IPS DF 6.9 (cell line): Measurements from ENCODE around the gene KAT7.

Source experiments
- DNase-seq: peaks from one replicate; pipeline ENCODE4 v3.0.0-alpha.2; 2013; ENCODE audit warnings: low read depth, low spot score
- H3K27ac ChIP-seq: one replicate; pipeline ENCODE4 v1.5.1; 2013; ENCODE audit warnings: low read length, control low read depth
- H3K27me3 ChIP-seq: 2 replicates; pipeline ENCODE4 v1.6.1; 2013; ENCODE audit warnings: mild to moderate bottlenecking, low read length; ENCODE audit not compliant: control insufficient read depth, insufficient read depth
- H3K36me3 ChIP-seq: 2 replicates; pipeline ENCODE4 v1.6.1; 2013; ENCODE audit warnings: low read length; ENCODE audit not compliant: control insufficient read depth, insufficient read depth
- H3K4me1 ChIP-seq: 2 replicates; pipeline ENCODE4 v1.6.1; 2013; ENCODE audit warnings: low read length; ENCODE audit not compliant: control insufficient read depth, insufficient read depth
- H3K4me3 ChIP-seq: 2 replicates; pipeline ENCODE4 v1.5.1; 2013; ENCODE audit warnings: mild to moderate bottlenecking, low read length
- H3K9me3 ChIP-seq: 2 replicates; pipeline ENCODE4 v1.6.1; 2013; ENCODE audit warnings: low read length, inconsistent platforms; ENCODE audit not compliant: control insufficient read depth, insufficient read depth
- WGBS: extraction: QIAGEN DNeasy Blood & Tissue Kit; methylation state at CpG from one replicate; pipeline ENCODE4 v1.1.7; 2013; ENCODE audit warnings: mixed read lengths, missing lambda C conversion rate; ENCODE audit not compliant: insufficient read length, insufficient coverage; 5-methylcytosine and 5-hydroxymethylcytosine counted together

KAT7 gene

GRCh38 chr17:49760932-49761558 lies 27.4 kb upstream of the KAT7 start:
- H3K27me3 ChIP-seq = no peaks in the 10 kb centered on the region
- H3K4me1 ChIP-seq = no peaks in the 10 kb centered on the region
- no peak for DNase-seq
- no peaks in the 10 kb centered on the region for H3K36me3 ChIP-seq
- no peak overlapping the region for H3K4me3 ChIP-seq
- no peaks in the 10 kb centered on the region for H3K9me3 ChIP-seq
- WGBS = no CpG with 5 or more reads among the region's 6 CpGs
- no peak overlapping the region for H3K27ac ChIP-seq

GRCh38 chr17:49762151-49762941 lies 26.1 kb upstream of the KAT7 start:
- Histone ChIP-seq H3K27ac (no peak overlapping the region), H3K9me3 (no peaks in the 10 kb centered on the region), H3K4me3 (peak overlapping the region; percentile 94; the same call in 1 of the 2 replicates), H3K27me3 (no peaks in the 10 kb centered on the region; the same call in 1 of the 2 replicates), H3K36me3 (no peaks in the 10 kb centered on the region), H3K4me1 (no peaks in the 10 kb centered on the region)
- WGBS = no CpG with 5 or more reads among the region's 6 CpGs
- DNase-seq = no peak

- DNase-seq = peak; percentile 99
- WGBS = no CpG with 5 or more reads among the region's 53 CpGs
- Histone ChIP-seq H3K4me3 (peak within 1 kb of the TSS; percentile 94), H3K4me1 (no peaks in the 10 kb centered on the region), H3K27ac (no peak within 1 kb of the TSS), H3K9me3 (no peaks in the 10 kb centered on the region), H3K36me3 (no peaks in the 10 kb centered on the region), H3K27me3 (no peaks in the 10 kb centered on the region; the same call in 1 of the 2 replicates)
Measured at GRCh38 chr17:49763735-49764558, 24.5 kb upstream of the KAT7 start, which contains the start of gene FAM117A. Gene FAM117A, minus strand, starts transcription at chr17:49764131. Its CDS starts 44 bp downstream, at chr17:49764087.

GRCh38 chr17:49764559-49765180 lies 23.8 kb upstream of the KAT7 start:
- Histone ChIP-seq H3K4me1 (no peaks in the 10 kb centered on the region), H3K4me3 (no peak overlapping the region), H3K9me3 (no peaks in the 10 kb centered on the region), H3K27me3 (no peaks in the 10 kb centered on the region; the same call in 1 of the 2 replicates), H3K27ac (no peak overlapping the region), H3K36me3 (no peaks in the 10 kb centered on the region)
- DNase-seq = no peak
- no CpG with 5 or more reads among the region's 8 CpGs for WGBS

GRCh38 chr17:49766918-49767530 lies 21.5 kb upstream of the KAT7 start:
- no peak overlapping the region for H3K4me3 ChIP-seq
- no peaks in the 10 kb centered on the region for H3K4me1 ChIP-seq
- H3K27ac ChIP-seq = no peak overlapping the region
- no CpG with 5 or more reads among the region's 3 CpGs for WGBS
- H3K36me3 ChIP-seq = no peaks in the 10 kb centered on the region
- no peaks in the 10 kb centered on the region for H3K9me3 ChIP-seq
- DNase-seq = no peak
- no peaks in the 10 kb centered on the region; the same call in 1 of the 2 replicates for H3K27me3 ChIP-seq

- no peak overlapping the region for H3K27ac ChIP-seq
- WGBS = no CpG with 5 or more reads among the region's 8 CpGs
- no peaks in the 10 kb centered on the region for H3K27me3 ChIP-seq
- H3K4me3 ChIP-seq = no peak overlapping the region
- H3K9me3 ChIP-seq = no peaks in the 10 kb centered on the region
- no peaks in the 10 kb centered on the region for H3K4me1 ChIP-seq
- no peak for DNase-seq
- H3K36me3 ChIP-seq = no peaks in the 10 kb centered on the region
Measured at GRCh38 chr17:49775546-49776260, 12.8 kb upstream of the KAT7 start.

GRCh38 chr17:49776551-49777300 lies 11.8 kb upstream of the KAT7 start:
- no CpG with 5 or more reads among the region's 8 CpGs for WGBS
- Histone ChIP-seq H3K9me3 (no peaks in the 10 kb centered on the region), H3K4me1 (no peaks in the 10 kb centered on the region), H3K4me3 (no peak overlapping the region), H3K36me3 (no peaks in the 10 kb centered on the region), H3K27ac (no peak overlapping the region), H3K27me3 (no peaks in the 10 kb centered on the region)
- no peak for DNase-seq

- Histone ChIP-seq H3K27ac (no peak overlapping the region), H3K4me1 (no peaks in the 10 kb centered on the region), H3K4me3 (no peak overlapping the region), H3K36me3 (no peaks in the 10 kb centered on the region), H3K9me3 (no peaks in the 10 kb centered on the region), H3K27me3 (no peaks in the 10 kb centered on the region)
- no peak for DNase-seq
- WGBS = no CpG with 5 or more reads among the region's 2 CpGs
Measured at GRCh38 chr17:49777563-49777962, 10.9 kb upstream of the KAT7 start.

- H3K9me3 ChIP-seq = no peaks in the 10 kb centered on the region
- DNase-seq = no peak
- WGBS = no CpG with 5 or more reads among the region's 2 CpGs
- H3K27ac ChIP-seq = no peak overlapping the region
- no peaks in the 10 kb centered on the region for H3K27me3 ChIP-seq
- H3K4me1 ChIP-seq = no peaks in the 10 kb centered on the region
- no peaks in the 10 kb centered on the region for H3K36me3 ChIP-seq
- H3K4me3 ChIP-seq = no peak overlapping the region
Measured at GRCh38 chr17:49779156-49779738, 9.2 kb upstream of the KAT7 start.
